Neural progenitor cell (in vitro differentiated cells): ENCODE measurements around the gene SH2D3C.

Source experiments
- EZH2phosphoT487 ChIP-seq: fragments of 200-600 bp; sonication (generic); IDR thresholded peaks from 2 replicates; pipeline ENCODE4 v1.6.1; 2017; ENCODE audit warnings: antibody characterized with exemption
- TF ChIP-seq, protein P1 (sequence below): fragments of 200-600 bp; sonication (generic); IDR thresholded peaks from 2 replicates; pipeline ENCODE4 v1.5.1; 2017; ENCODE audit warnings: antibody characterized with exemption, mild to moderate bottlenecking

DNA sequence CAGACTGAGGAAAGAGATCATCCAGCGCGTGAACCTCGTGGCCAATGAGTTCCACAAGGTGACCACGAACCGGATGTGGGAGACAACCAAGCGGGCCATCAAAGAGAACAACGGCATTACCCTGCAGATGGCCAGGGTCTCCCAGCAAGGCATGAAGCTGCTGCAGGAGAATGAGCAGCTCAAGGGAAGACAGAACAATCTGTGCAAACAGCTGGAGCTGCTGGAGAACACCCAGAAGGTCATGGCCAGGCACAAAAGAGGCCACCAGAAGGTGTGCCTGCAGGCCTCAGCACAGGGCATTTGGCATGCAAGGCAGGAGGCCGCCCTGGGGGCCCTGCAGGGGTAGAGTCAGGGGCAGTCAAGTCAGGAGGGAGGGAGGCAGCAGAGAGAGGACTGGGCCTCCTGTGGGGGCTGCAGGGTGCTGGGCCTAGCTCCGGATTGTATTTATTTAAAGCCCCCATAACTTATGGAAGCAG lies 67.2 kb downstream of the SH2D3C start:
- TF ChIP-seq, protein P1, sequence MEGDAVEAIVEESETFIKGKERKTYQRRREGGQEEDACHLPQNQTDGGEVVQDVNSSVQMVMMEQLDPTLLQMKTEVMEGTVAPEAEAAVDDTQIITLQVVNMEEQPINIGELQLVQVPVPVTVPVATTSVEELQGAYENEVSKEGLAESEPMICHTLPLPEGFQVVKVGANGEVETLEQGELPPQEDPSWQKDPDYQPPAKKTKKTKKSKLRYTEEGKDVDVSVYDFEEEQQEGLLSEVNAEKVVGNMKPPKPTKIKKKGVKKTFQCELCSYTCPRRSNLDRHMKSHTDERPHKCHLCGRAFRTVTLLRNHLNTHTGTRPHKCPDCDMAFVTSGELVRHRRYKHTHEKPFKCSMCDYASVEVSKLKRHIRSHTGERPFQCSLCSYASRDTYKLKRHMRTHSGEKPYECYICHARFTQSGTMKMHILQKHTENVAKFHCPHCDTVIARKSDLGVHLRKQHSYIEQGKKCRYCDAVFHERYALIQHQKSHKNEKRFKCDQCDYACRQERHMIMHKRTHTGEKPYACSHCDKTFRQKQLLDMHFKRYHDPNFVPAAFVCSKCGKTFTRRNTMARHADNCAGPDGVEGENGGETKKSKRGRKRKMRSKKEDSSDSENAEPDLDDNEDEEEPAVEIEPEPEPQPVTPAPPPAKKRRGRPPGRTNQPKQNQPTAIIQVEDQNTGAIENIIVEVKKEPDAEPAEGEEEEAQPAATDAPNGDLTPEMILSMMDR = no peak
- TF ChIP-seq EZH2phosphoT487 = no peak
